Activated naive CD8-positive, alpha-beta T cell treated with anti-CD3 and anti-CD28 coated beads, Interleukin-2, amount 50 U/mL, for 24 hours (primary cell): ENCODE results near the gene TLE1.

ENCODE experiments used
- ATAC-seq: fragments of 150-1000 bp; cut with Tn5 transposase; one replicate; pipeline ENCODE4 v1.10.0; 2021
- DNase-seq: peaks from one replicate; pipeline ENCODE4 v3.0.0; 2021
- H3K27ac Mint-ChIP-seq: one replicate; pipeline ENCODE4 v1.8.0; 2021; ENCODE audit warnings: mild to moderate bottlenecking, mixed read lengths
- H3K27me3 Mint-ChIP-seq: one replicate; pipeline ENCODE4 v1.8.0; 2021; ENCODE audit warnings: mixed read lengths
- H3K36me3 Mint-ChIP-seq: one replicate; pipeline ENCODE4 v1.8.0; 2021; ENCODE audit warnings: low read depth, mixed read lengths
- H3K4me1 Mint-ChIP-seq: one replicate; pipeline ENCODE4 v1.8.0; 2021; ENCODE audit warnings: mixed read lengths
- H3K4me3 Mint-ChIP-seq: one replicate; pipeline ENCODE4 v1.8.0; 2021; ENCODE audit warnings: mild to moderate bottlenecking, moderate library complexity, mixed read lengths
- H3K9me3 Mint-ChIP-seq: one replicate; pipeline ENCODE4 v1.8.0; 2021; ENCODE audit warnings: mixed read lengths

TLE1 gene

GRCh38 chr9:81581986-81582385 is 107.4 kb downstream of the TLE1 start:
- no peaks in the 10 kb centered on the region for H3K4me1 Mint-ChIP-seq

GRCh38 chr9:81579381-81579780 is 110.0 kb downstream of the TLE1 start:
- H3K9me3 Mint-ChIP-seq = no peaks in the 10 kb centered on the region
- H3K4me1 Mint-ChIP-seq = no peaks in the 10 kb centered on the region
- no peaks in the 10 kb centered on the region for H3K27me3 Mint-ChIP-seq
- no peaks in the 10 kb centered on the region for H3K36me3 Mint-ChIP-seq
- DNase-seq = no peak
- no peak overlapping the region for H3K4me3 Mint-ChIP-seq
- no peak overlapping the region for H3K27ac Mint-ChIP-seq
- no peak for ATAC-seq

More at GRCh38 chr9:81581986-81582385, 107.4 kb downstream of the TLE1 start:
- no peak for ATAC-seq
- Mint-ChIP-seq H3K36me3 (no peaks in the 10 kb centered on the region), H3K27me3 (no peaks in the 10 kb centered on the region), H3K4me3 (no peak overlapping the region), H3K9me3 (no peaks in the 10 kb centered on the region), H3K27ac (no peak overlapping the region)
- no peak for DNase-seq

GRCh38 chr9:81578606-81579005 is 110.7 kb downstream of the TLE1 start:
- DNase-seq (no peak), ATAC-seq (no peak)
- H3K27ac Mint-ChIP-seq = no peak overlapping the region
- H3K9me3 Mint-ChIP-seq = no peaks in the 10 kb centered on the region
- H3K4me3 Mint-ChIP-seq = no peak overlapping the region
- no peaks in the 10 kb centered on the region for H3K36me3 Mint-ChIP-seq
- no peaks in the 10 kb centered on the region for H3K27me3 Mint-ChIP-seq
- no peaks in the 10 kb centered on the region for H3K4me1 Mint-ChIP-seq

GRCh38 chr9:81575956-81576355 is 113.4 kb downstream of the TLE1 start:
- H3K4me1 Mint-ChIP-seq = no peaks in the 10 kb centered on the region
- no peaks in the 10 kb centered on the region for H3K36me3 Mint-ChIP-seq
- H3K9me3 Mint-ChIP-seq = no peaks in the 10 kb centered on the region
- H3K4me3 Mint-ChIP-seq = no peak overlapping the region
- H3K27me3 Mint-ChIP-seq = no peaks in the 10 kb centered on the region
- DNase-seq (no peak), ATAC-seq (no peak)
- H3K27ac Mint-ChIP-seq = no peak overlapping the region

GRCh38 chr9:81574405-81574804 is 114.9 kb downstream of the TLE1 start:
- Mint-ChIP-seq H3K4me1 (no peaks in the 10 kb centered on the region), H3K27me3 (no peaks in the 10 kb centered on the region), H3K4me3 (no peak overlapping the region), H3K36me3 (no peaks in the 10 kb centered on the region), H3K27ac (no peak overlapping the region), H3K9me3 (no peaks in the 10 kb centered on the region)
- ATAC-seq (no peak), DNase-seq (no peak)

- Mint-ChIP-seq H3K36me3 (no peaks in the 10 kb centered on the region), H3K27me3 (no peaks in the 10 kb centered on the region), H3K27ac (no peak overlapping the region), H3K9me3 (no peaks in the 10 kb centered on the region), H3K4me3 (no peak overlapping the region), H3K4me1 (no peaks in the 10 kb centered on the region)
- DNase-seq (no peak), ATAC-seq (no peak)
Measured at GRCh38 chr9:81573415-81574321, 115.7 kb downstream of the TLE1 start.

GRCh38 chr9:81570083-81570482 is 119.3 kb downstream of the TLE1 start:
- Mint-ChIP-seq H3K36me3 (no peaks in the 10 kb centered on the region), H3K4me1 (no peaks in the 10 kb centered on the region), H3K9me3 (no peaks in the 10 kb centered on the region), H3K27me3 (no peaks in the 10 kb centered on the region), H3K27ac (no peak overlapping the region), H3K4me3 (no peak overlapping the region)
- no peak for ATAC-seq
- no peak for DNase-seq

GRCh38 chr9:81566074-81566698 is 123.2 kb downstream of the TLE1 start:
- no peak overlapping the region for H3K27ac Mint-ChIP-seq
- no peaks in the 10 kb centered on the region for H3K27me3 Mint-ChIP-seq
- no peaks in the 10 kb centered on the region for H3K36me3 Mint-ChIP-seq
- H3K4me3 Mint-ChIP-seq = no peak overlapping the region
- ATAC-seq (no peak), DNase-seq (no peak)
- no peaks in the 10 kb centered on the region for H3K4me1 Mint-ChIP-seq
- no peaks in the 10 kb centered on the region for H3K9me3 Mint-ChIP-seq

GRCh38 chr9:81565609-81566008 is 123.7 kb downstream of the TLE1 start:
- H3K27me3 Mint-ChIP-seq = no peaks in the 10 kb centered on the region
- no peaks in the 10 kb centered on the region for H3K4me1 Mint-ChIP-seq

GRCh38 chr9:81565144-81565543 is 124.2 kb downstream of the TLE1 start:
- DNase-seq (no peak), ATAC-seq (no peak)
- no peaks in the 10 kb centered on the region for H3K4me1 Mint-ChIP-seq
- no peak overlapping the region for H3K27ac Mint-ChIP-seq
- H3K36me3 Mint-ChIP-seq = no peaks in the 10 kb centered on the region
- H3K27me3 Mint-ChIP-seq = no peaks in the 10 kb centered on the region
- H3K4me3 Mint-ChIP-seq = no peak overlapping the region
- no peaks in the 10 kb centered on the region for H3K9me3 Mint-ChIP-seq

More at GRCh38 chr9:81565609-81566008, 123.7 kb downstream of the TLE1 start:
- no peak for DNase-seq
- Mint-ChIP-seq H3K27ac (no peak overlapping the region), H3K36me3 (no peaks in the 10 kb centered on the region), H3K4me3 (no peak overlapping the region), H3K9me3 (no peaks in the 10 kb centered on the region)
- ATAC-seq = no peak

- H3K27me3 Mint-ChIP-seq = no peaks in the 10 kb centered on the region
- H3K27ac Mint-ChIP-seq = no peak overlapping the region
- no peak for ATAC-seq
- no peaks in the 10 kb centered on the region for H3K9me3 Mint-ChIP-seq
- DNase-seq = no peak
- no peaks in the 10 kb centered on the region for H3K36me3 Mint-ChIP-seq
- no peak overlapping the region for H3K4me3 Mint-ChIP-seq
- H3K4me1 Mint-ChIP-seq = peaks cover 2% of the 10 kb centered on the region
Measured at GRCh38 chr9:81564632-81565031, 124.7 kb downstream of the TLE1 start.

GRCh38 chr9:81563739-81564138 is 125.6 kb downstream of the TLE1 start:
- peaks cover 4% of the 10 kb centered on the region for H3K9me3 Mint-ChIP-seq
- no peak for DNase-seq
- no peak overlapping the region for H3K27ac Mint-ChIP-seq
- H3K27me3 Mint-ChIP-seq = no peaks in the 10 kb centered on the region
- H3K36me3 Mint-ChIP-seq = no peaks in the 10 kb centered on the region
- H3K4me1 Mint-ChIP-seq = peaks cover 3% of the 10 kb centered on the region
- no peak for ATAC-seq
- no peak overlapping the region for H3K4me3 Mint-ChIP-seq

GRCh38 chr9:81563020-81563407 is 126.3 kb downstream of the TLE1 start:
- H3K9me3 Mint-ChIP-seq = peaks cover 4% of the 10 kb centered on the region
- H3K27me3 Mint-ChIP-seq = no peaks in the 10 kb centered on the region
- DNase-seq (no peak), ATAC-seq (no peak)
- no peak overlapping the region for H3K27ac Mint-ChIP-seq
- H3K4me1 Mint-ChIP-seq = peaks cover 3% of the 10 kb centered on the region
- no peaks in the 10 kb centered on the region for H3K36me3 Mint-ChIP-seq
- H3K4me3 Mint-ChIP-seq = no peak overlapping the region

- DNase-seq = no peak
- peaks cover 3% of the 10 kb centered on the region for H3K4me1 Mint-ChIP-seq
- peaks cover 4% of the 10 kb centered on the region for H3K9me3 Mint-ChIP-seq
- H3K27me3 Mint-ChIP-seq = no peaks in the 10 kb centered on the region
- no peak overlapping the region for H3K4me3 Mint-ChIP-seq
- ATAC-seq = no peak
- H3K36me3 Mint-ChIP-seq = no peaks in the 10 kb centered on the region
- H3K27ac Mint-ChIP-seq = no peak overlapping the region
Measured at GRCh38 chr9:81562231-81563019, 126.9 kb downstream of the TLE1 start.
